Measurements from ENCODE around the gene GYPE. TPM values are rescaled to one million over a fixed set of nuclear protein-coding genes. Genes with fewer than 3 reads are reported as not detected.
"Not testable (repeated sequence)": the region's sequence is repeated elsewhere in the genome, so short reads cannot be mapped to it uniquely, and the experiment has no call there.

GYPE gene
- total RNA-seq, 1 donor from 2014 or later, result not detected

GRCh38 chr4:143870523-143871268, 34.7 kb downstream of the GYPE start:
- not testable (repeated sequence) for DNase-seq (ENCODE audit: low read depth in 2 of 2)

GRCh38 chr4:143869925-143870324, 35.4 kb downstream of the GYPE start:
- DNase-seq (ENCODE audit: low read depth in 2 of 2), result not testable (repeated sequence)

- not testable (repeated sequence) for DNase-seq (ENCODE audit: low read depth in 2 of 2)
These were observed 42.6 kb downstream of the GYPE start for GRCh38 chr4:143862716-143863115.

- no peak for DNase-seq (ENCODE audit: low read depth in 2 of 2)
These were observed 46.9 kb downstream of the GYPE start for GRCh38 chr4:143858456-143858855.

GRCh38 chr4:143857391-143858336, 47.7 kb downstream of the GYPE start:
- not testable (repeated sequence) for DNase-seq (ENCODE audit: low read depth in 2 of 2)

GRCh38 chr4:143856017-143856557, 49.3 kb downstream of the GYPE start:
- not testable (repeated sequence) for DNase-seq (ENCODE audit: low read depth in 2 of 2)

- not testable (repeated sequence) for DNase-seq (ENCODE audit: low read depth in 2 of 2)
These were observed 50.7 kb downstream of the GYPE start for GRCh38 chr4:143854645-143855044.

GRCh38 chr4:143849296-143849695, 56.1 kb downstream of the GYPE start:
- DNase-seq (ENCODE audit: low read depth in 2 of 2), result not testable (repeated sequence)

- DNase-seq (ENCODE audit: low read depth in 2 of 2), result not testable (repeated sequence)
These were observed 61.9 kb downstream of the GYPE start for GRCh38 chr4:143843506-143843832.

- not testable (repeated sequence) for DNase-seq (ENCODE audit: low read depth in 2 of 2)
These were observed 62.5 kb downstream of the GYPE start for GRCh38 chr4:143842624-143843505.

GRCh38 chr4:143839413-143839812, 65.9 kb downstream of the GYPE start:
- DNase-seq (ENCODE audit: low read depth in 2 of 2), result not testable (repeated sequence)

GRCh38 chr4:143834196-143834595, 71.2 kb downstream of the GYPE start:
- DNase-seq (ENCODE audit: low read depth in 2 of 2), result not testable (repeated sequence)

GRCh38 chr4:143833676-143834075, 71.7 kb downstream of the GYPE start:
- DNase-seq (ENCODE audit: low read depth in 2 of 2), result not testable (repeated sequence)

GRCh38 chr4:143830576-143830975, 74.8 kb downstream of the GYPE start:
- DNase-seq (ENCODE audit: low read depth in 2 of 2), result not testable (repeated sequence)

GRCh38 chr4:143829239-143829620, 76.1 kb downstream of the GYPE start:
- not testable (repeated sequence) for DNase-seq (ENCODE audit: low read depth in 2 of 2)

Other genes starting within 250 kb of the GYPE start
- gene FREM3, start 204.9 kb downstream of the GYPE start, total RNA-seq, result 0.22 and 0.60 TPM in 2 replicates
- not detected in 2 replicates for gene GYPB, start 113.8 kb upstream of the GYPE start, total RNA-seq
- not detected in 2 replicates for gene GYPA, start 235.2 kb upstream of the GYPE start, total RNA-seq